Kidney (tissue), 14 donors: ENCODE measurements around the gene HCRTR1. TPM values are rescaled to one million over a fixed set of nuclear protein-coding genes. Genes with fewer than 3 reads are reported as not detected.

Source experiments
- DNase-seq, 5 donors: peaks; one replicate each; pipeline ENCODE4 v3.0.0-alpha.2; 2013 to 2020
- FAIRE-seq: peaks from 2 replicates; lab custom pipeline; 2012; peaks lifted over from hg19 to GRCh38; lab: Jason Lieb, UNC
- H3K27ac ChIP-seq, 2 donors: one replicate each; pipeline ENCODE4 v1.7.0; 2013; ENCODE audit warnings: low read depth in 2 of 2, low read length in 2 of 2, inconsistent platforms in 1 of 2
- H3K27me3 ChIP-seq: one replicate; pipeline ENCODE4 v1.7.1; 2013; ENCODE audit warnings: low read length, inconsistent platforms; ENCODE audit not compliant: control insufficient read depth, insufficient read depth
- H3K36me3 ChIP-seq, 3 donors: one replicate each; pipeline versions ENCODE4 v1.7.0 to v1.7.1; 2013; ENCODE audit warnings: low read length in 3 of 3, control low read depth in 1 of 3, inconsistent platforms in 1 of 3; ENCODE audit not compliant: insufficient read depth in 3 of 3, control insufficient read depth in 2 of 3
- H3K4me1 ChIP-seq, 3 donors: one replicate each; pipeline versions ENCODE4 v1.7.0 to v1.7.1; 2013; ENCODE audit warnings: low read length in 3 of 3, inconsistent platforms in 1 of 3, low read depth in 1 of 3; ENCODE audit not compliant: control insufficient read depth in 2 of 3, insufficient read depth in 2 of 3
- H3K4me3 ChIP-seq, 3 donors: one replicate each; pipeline versions ENCODE4 v1.7.0 to v1.8.1; 2013; ENCODE audit warnings: low read length in 3 of 3, control low read depth in 1 of 3, inconsistent platforms in 1 of 3
- H3K9ac ChIP-seq, 3 donors: one replicate each; pipeline versions ENCODE4 v1.7.0 to v1.7.1; 2013; ENCODE audit warnings: low read length in 3 of 3, control low read depth in 1 of 3, inconsistent platforms in 1 of 3
- H3K9me3 ChIP-seq, 3 donors: one replicate each; pipeline versions ENCODE4 v1.7.0 to v1.7.1; 2013; ENCODE audit warnings: low read length in 3 of 3, control low read depth in 1 of 3, inconsistent platforms in 1 of 3; ENCODE audit not compliant: control insufficient read depth in 2 of 3, insufficient read depth in 1 of 3
- intact Hi-C: fragments of 100-400 bp; cut with DNase I; formaldehyde crosslinking; loops from one replicate; pipeline ENCODE4 v1.11.1; 2022
- polyA plus RNA-seq: library from polyadenylated mRNA; stranded (reverse); fragments of 350-450 nt; fragmentation: Illumina TruSeq; extraction: RNeasy Lipid Tissue Mini Kit (QIAGEN cat#74804); gene quantifications from one replicate; pipeline ENCODE4 v1.2.3, GENCODE V29; 2014; ENCODE audit warnings: low read depth, low replicate concordance; ENCODE audit not compliant: insufficient read depth
- total RNA-seq: library from RNA; stranded (reverse); fragmentation: NEBNext Ultra II Directional; extraction: Animal tissue kit (Norgen Biotek cat#: 25700); gene quantifications from one replicate; pipeline ENCODE4 v1.2.1, GENCODE V29; 2021
- TF ChIP-seq, protein P1 (sequence below): IDR thresholded peaks from 3 replicates; pipeline ENCODE4 v1.5.1; 2012; ENCODE audit warnings: mild to moderate bottlenecking, moderate library complexity, borderline replicate concordance; ENCODE audit not compliant: insufficient read depth; ENCODE audit errors: extremely low read depth
- donor health status: control.
- donor health status: control.
- donor health status: control.
- donor health status: control.
- donor health status: control.
- donor health status: DM: yes; HTN: yes; CAD: no.
- donor health status: Normal renal cell carcinoma (clear cell type).

HCRTR1 gene
- total and polyA plus RNA-seq, 2 donors from 2014 or later: 0.35 TPM; not detected in 1

DNA sequence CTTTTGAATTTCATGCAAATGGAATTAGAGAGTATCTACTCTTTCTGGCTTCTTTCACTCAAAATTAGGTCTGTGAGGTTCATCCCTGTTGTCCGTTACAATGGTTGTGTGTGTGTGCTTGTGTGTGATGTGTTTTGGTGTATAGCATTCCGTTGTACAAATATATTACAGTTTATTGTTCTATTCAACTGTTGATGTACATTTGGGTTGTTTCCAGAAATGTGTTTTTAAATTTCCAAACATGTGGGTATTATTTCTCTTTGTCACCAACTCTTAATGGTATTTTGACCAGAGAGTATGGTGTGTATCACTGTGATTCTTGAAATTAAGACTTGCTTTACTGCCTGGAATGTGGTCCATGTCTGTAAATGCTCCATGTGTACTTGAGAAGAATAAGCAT is 16.8 kb upstream of the HCRTR1 start:
- no peak for DNase-seq
- no peak for FAIRE-seq
- TF ChIP-seq, protein P1, sequence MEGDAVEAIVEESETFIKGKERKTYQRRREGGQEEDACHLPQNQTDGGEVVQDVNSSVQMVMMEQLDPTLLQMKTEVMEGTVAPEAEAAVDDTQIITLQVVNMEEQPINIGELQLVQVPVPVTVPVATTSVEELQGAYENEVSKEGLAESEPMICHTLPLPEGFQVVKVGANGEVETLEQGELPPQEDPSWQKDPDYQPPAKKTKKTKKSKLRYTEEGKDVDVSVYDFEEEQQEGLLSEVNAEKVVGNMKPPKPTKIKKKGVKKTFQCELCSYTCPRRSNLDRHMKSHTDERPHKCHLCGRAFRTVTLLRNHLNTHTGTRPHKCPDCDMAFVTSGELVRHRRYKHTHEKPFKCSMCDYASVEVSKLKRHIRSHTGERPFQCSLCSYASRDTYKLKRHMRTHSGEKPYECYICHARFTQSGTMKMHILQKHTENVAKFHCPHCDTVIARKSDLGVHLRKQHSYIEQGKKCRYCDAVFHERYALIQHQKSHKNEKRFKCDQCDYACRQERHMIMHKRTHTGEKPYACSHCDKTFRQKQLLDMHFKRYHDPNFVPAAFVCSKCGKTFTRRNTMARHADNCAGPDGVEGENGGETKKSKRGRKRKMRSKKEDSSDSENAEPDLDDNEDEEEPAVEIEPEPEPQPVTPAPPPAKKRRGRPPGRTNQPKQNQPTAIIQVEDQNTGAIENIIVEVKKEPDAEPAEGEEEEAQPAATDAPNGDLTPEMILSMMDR: no peak
- Histone ChIP-seq H3K36me3 (no peaks in the 10 kb centered on the region), H3K9me3 (no peaks in the 10 kb centered on the region), H3K27ac (no peak overlapping the region), H3K27me3 (no peaks in the 10 kb centered on the region), H3K9ac (no peak overlapping the region), H3K4me1 (no peaks in the 10 kb centered on the region), H3K4me3 (no peak overlapping the region)
- intact Hi-C loops: no loop called here

DNA sequence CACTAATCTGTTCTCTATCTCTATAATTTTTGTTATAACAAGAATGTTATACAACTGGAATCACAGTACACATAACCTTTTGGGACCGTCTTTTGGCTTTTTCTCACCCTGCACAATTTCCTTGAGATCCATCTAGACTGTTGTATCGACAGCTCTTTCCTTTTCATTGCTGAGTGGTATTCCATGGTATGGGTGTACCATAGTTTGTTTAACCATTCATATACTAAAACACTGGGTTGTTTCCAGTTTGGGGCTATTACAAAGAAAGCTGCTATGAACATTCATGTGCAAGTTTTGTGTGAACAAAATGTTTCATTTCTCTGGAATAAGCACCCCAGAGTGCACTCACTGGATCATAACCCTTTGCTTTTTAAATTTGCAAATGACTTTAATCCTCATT is 15.4 kb upstream of the HCRTR1 start:
- intact Hi-C loops: no loop called here
- Histone ChIP-seq H3K27me3 (no peaks in the 10 kb centered on the region), H3K9me3 (no peaks in the 10 kb centered on the region), H3K9ac (no peak overlapping the region), H3K4me1 (no peaks in the 10 kb centered on the region), H3K36me3 (no peaks in the 10 kb centered on the region), H3K4me3 (no peak overlapping the region), H3K27ac (no peak overlapping the region)
- DNase-seq (no peak), FAIRE-seq (no peak)
- TF ChIP-seq, protein P1: no peak

DNA sequence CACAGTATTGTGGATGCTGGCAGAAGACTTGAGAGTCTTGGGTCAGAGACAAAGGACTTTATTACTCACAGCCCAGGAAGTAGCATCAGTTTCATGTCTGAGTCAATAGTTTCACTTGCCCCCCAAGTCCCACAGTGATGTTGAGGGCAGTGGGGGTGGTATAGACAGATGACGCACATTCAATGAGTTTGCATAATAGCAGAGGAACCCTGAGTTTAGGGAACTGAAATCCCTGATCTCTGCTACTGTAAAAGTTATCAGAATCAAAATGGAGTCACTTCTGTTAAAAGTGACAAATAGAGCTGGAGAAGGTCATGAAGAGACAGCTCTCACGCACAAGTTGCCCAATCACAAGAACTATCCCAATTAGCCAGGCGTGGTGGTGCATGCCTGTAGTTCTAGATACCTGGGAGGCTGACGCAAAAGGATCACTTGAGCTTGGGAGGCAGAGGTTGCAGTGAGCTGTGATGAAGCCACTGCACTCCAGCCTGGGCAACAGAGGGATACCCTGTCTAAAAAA is 11.5 kb upstream of the HCRTR1 start:
- Histone ChIP-seq H3K9ac (no peak overlapping the region), H3K4me3 (no peak overlapping the region), H3K36me3 (no peaks in the 10 kb centered on the region), H3K4me1 (no peaks in the 10 kb centered on the region), H3K9me3 (no peaks in the 10 kb centered on the region), H3K27me3 (no peaks in the 10 kb centered on the region), H3K27ac (no peak overlapping the region)
- TF ChIP-seq, protein P1: no peak
- DNase-seq: no peak
- no peak for FAIRE-seq
- intact Hi-C loops: no loop called here

DNA sequence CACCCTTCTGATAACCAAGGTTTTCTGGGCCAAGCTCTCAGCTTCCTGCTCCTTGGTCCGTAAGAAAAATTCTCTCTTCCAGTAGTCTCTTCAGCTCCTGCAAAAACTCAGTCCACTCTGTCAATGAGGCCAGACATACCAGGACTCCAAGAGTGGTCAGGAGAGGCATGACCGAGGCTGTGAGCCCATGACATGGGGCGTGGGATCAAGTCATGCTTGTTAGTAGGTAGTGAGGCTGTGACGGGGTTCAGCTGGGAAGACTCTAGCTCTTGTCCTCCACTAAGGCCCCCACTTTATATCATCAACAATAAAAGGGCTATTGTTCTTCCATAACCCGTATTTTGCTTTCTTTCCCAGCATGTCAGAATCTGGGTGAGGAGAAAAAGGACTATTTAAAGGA is 10.1 kb upstream of the HCRTR1 start:
- no peak overlapping the region for H3K9ac ChIP-seq
- DNase-seq: no peak
- no peaks in the 10 kb centered on the region for H3K9me3 ChIP-seq
- TF ChIP-seq, protein P1: no peak
- no peaks in the 10 kb centered on the region for H3K36me3 ChIP-seq
- H3K4me1 ChIP-seq: no peaks in the 10 kb centered on the region
- FAIRE-seq: no peak
- intact Hi-C loops: no loop called here
- no peak overlapping the region for H3K4me3 ChIP-seq
- H3K27ac ChIP-seq: no peak overlapping the region
- H3K27me3 ChIP-seq: no peaks in the 10 kb centered on the region
